IPS-NIHi7 (cell line): ENCODE data around the gene CAP2.
A peak's percentile ranks its signal among the peaks of the same experiment; 100 is the strongest.
"Not testable (repeated sequence)": the region's sequence is repeated elsewhere in the genome, so short reads cannot be mapped to it uniquely, and the experiment has no call there.

Experiments
- DNase-seq: peaks from one replicate; pipeline ENCODE4 v3.0.0; 2012; ENCODE audit warnings: mixed read lengths; ENCODE audit errors: extremely low spot score

The CAP2 gene

DNA sequence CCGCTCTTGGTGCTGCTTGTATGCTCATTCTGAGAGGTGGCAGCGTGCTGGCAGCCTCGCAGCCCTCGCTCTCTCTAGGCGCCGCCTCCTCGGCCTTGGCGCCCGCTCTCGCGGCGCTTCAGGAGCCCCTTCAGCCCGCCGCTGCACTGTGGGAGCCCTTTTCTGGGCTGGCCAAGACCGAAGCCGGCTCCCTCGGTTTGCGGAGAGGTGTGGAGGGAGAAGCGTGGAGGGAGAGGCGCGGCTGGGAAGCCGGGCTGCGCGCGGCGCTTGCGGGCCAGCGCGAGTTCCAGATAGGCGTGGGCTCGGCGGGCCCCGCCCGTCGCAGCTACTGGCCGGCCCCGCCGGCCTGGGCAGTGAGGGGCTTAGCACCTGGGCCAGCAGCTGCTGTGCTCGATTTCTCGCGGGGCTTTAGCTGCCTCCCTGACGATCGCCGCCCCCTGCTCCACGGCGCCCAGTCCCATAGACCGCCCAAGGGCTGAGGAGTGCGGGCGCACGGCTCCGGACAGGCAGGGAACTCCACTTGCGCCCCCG, 187.2 kb downstream of the CAP2 start:
- peak; percentile 47 for DNase-seq

DNA sequence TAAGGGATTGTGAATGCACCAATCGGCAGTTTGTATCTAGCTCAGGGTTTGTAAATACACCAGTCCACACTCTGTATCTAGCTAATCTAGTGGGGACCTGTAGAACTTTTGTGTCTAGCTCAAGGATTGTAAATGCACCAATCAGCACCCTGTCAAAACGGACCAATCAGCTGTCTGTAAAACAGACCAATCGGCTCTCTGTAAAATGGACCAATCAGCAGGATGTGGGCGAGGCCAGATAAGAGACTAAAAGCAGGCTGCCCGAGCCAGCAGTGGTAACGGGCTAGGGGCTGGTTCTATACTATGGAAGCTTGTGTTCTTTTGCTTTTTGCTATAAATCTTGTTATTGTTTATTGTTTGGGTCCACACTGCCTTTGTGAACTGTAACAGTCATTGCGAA, 187.9 kb downstream of the CAP2 start:
- not testable (repeated sequence) for DNase-seq

DNA sequence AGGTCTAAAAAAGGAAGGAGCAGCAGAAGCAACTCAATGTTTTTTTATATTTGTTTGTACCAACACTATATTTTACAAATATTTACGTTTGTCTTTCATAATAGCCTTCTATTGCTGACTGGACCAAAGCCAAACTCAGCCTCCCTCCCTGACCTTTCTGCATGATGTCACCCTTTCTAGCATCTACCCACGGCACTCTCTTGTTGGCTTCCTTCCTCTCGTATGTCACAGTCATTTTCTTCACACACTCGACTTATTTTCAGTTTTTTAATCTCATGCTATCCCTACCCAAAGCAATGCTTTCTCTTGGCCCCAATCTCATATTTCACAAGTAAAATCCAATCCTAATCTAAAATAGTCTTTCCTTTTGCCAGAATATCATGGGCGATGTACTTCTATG, 190.4 kb downstream of the CAP2 start:
- no peak for DNase-seq

DNA sequence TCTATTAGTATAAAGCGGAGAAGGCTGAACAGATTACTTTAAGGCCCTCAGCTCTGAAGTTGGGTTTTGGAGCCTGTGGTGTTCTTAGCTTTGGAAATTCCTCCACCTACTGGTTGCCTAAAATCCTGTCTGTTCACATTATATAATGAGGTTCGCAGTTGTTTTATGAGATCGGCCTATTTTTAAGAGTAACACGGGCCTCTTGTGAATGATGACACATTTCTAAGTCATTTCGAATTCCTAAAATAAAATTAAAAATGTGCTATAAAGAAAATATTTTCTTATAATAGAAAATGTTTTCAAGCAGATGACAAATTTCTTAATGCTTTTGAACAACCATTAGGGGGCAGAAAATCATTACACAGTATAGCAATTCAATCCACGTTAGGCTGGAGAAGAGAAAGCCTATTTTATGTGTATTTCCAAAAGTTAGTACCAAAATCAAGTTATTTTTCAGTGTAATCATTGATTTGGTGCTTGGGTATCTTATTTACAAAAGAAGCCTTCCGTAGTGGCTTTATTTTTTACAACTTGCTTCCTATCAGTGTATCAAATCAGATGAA, 190.9 kb downstream of the CAP2 start:
- DNase-seq: peak; percentile 62

DNA sequence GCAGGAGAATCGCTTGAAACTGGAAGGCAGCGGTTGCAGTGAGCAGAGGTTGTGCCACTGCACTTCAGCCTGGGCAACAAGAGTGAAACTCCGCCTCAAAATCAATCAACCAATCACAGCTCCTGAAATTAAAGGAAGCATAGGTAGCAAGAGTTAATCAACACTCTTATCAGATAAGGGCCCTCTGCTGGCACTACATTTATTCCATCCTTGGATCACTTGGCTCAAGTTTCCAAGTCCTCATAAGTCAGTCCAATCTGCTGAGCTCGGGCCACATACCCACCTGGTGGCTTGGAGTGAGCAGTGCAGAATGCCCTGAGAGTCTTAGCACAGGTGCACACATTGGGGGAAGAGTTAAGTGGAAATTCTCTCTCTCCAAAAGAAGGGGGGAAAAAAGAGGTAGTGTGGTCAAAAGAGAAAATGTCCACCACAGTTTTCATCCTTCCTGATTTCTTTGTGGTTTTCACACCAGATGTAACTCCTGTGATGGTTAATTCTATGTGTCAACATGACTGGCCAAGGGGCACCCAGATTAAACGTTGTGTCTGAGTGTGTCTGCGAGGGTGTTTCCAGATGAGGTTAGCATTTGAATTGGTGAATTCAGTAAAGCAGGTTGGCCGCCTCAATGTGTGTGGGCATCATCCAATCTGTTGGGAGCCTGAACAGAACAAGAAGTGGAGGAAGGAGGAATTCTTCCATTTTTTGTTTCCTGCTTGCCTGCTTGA, 192.5 kb downstream of the CAP2 start:
- DNase-seq: peak; percentile 30

DNA sequence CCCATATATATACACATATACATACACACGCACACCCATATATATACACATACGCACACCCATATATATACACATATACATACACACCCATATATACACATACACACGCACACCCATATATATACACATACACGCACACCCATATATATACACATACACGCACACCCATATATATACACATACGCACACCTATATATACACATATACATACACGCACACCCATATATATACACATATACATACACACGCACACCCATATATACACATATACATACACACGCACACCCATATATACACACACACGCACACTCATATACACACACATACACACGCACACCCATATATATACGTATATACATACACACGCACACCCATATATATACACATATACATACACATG, 193.2 kb downstream of the CAP2 start:
- not testable (repeated sequence) for DNase-seq

DNA sequence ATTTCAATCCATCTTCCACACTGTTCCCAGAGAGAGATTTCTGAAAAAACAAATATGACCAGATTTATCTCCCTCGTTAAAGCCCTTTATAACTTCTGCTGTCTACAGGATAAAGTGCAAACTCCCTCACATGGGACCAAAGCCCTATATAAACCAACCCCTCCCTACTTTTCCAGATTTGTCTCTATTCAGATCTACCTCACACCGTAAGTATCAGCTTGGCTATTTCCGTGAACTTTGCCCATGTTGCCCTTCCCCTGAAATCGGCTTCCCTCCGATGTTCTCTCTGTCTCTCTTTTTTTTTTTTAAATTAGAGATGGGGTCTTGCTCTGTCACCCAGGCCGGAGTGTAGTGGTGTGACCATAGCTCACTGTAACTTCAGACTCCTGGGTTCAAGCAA, 194.6 kb downstream of the CAP2 start:
- no peak for DNase-seq

DNA sequence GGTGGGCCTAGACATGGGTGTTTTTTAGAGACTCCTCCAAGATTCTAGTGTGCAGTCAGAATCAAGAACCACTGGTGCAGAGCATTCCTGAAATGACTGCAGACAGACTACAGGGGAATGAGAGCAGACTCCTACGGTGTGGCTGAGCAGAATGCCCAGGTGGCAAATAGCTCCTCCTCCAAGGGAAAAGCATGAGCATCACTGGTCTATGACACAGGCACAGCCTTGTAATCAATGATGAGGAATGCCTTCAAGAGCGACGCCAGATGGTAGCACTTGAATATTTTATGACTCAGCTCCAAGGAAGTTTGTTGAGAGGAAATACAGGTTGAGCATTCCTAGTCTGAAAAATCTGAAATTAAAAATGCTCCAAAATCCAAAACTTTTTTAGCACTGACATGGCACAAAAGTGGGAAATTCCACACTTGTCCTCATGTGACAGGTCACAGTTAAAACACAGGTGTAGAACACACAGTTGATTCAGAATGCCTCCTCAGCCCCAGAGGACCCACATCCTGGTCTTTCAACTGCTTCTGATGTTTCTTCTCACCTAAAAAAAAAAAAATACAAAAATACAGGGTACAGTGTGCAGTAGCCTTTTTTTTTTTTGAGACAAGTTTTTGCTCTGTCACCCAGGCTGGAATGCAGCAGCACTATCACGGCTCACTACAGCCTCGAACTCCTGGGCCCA, 196.2 kb downstream of the CAP2 start:
- DNase-seq: peak; percentile 20

DNA sequence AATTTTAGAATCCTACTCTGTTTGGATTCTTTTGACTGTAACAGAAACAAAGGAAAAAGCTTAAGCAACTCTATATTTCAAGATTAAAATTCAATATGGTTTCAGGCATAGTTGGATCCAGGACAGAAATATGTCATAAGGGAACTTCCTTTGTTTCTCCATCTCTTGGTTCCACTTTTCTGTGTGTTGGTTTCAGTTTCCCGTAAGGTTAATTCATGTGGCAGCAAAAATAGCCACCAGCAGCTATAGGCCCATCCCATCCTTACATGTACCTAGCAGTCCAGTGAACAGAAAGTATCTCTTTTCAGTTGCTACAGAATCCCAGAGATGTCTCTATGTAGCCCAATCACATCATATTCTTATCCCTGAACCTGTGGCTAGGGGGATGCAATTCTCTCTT, 197.9 kb downstream of the CAP2 start:
- no peak for DNase-seq

DNA sequence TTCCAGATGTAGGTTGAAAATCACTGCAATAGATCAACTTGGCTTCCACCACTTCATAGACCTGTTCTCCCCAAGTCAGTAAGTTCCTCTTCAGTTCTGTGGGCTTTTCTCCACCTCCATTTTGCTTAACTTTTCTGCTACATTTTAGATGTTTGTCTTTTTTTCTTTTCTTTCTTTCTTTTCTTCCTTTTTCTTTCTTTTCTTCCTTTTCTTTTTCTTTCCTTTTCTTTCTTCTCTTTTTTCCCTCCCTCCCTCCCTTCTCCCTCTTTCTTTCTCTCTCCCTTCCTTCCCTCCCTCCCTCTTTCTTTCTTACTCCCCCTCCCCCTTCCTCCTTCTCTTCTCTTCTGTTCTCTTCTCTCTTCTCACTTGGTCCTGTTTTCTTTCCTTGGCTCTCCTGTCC, 199.9 kb downstream of the CAP2 start:
- DNase-seq: no peak

DNA sequence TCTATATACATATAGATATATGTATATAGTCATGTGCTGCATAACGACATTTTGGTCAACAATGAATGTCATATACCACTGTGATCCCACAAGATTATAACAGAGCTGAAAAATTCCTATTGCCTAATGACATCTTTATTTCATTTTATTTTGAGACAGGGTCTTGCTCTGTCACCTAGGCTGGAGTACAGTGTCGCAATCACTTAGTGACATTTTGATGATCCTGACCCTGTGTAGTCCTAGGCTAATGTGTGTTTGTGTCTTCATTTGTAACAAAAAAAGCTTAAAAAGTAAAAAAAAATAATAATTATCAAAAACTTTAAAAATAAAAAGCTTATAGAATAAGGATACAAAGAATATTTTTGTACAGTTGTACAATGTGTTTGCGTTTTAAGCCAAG, 202.7 kb downstream of the CAP2 start:
- no peak for DNase-seq

DNA sequence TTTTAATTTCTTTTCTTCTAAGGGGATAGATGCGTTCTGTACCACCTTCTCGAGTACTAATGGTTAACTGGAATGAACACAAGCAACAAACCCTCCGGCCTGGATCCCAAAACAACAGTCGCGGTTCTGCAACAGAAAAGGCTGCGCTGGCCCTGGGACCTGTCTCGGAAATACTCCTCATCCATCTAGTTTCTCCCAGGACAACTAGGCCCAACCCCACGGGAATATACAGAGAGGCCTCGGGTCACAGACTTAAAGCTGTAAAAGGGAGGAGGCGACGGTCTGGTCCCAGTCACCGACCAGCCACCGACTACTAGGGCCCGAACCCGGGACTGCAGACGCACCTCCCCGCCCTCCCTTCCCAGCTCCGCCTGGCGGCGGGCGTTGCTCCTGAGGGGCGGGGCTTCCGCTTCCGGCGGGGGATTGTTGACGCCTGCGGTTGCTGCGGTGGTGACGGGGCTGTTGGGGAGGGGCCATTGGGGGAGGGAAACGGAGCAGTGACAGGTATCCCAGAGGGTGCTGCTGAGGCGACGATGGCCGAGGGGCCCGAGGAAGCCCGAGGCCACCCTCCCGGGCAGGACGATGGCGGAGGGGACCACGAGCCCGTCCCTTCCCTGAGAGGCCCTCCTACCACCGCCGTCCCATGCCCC, 206.6 kb downstream of the CAP2 start, which contains the start of gene FAM8A1:
Gene FAM8A1 (plus strand): TSS at position 426 of the 650 bp plus-strand sequence. CDS start 108 bp downstream, at position 534.
- peak; percentile 97 for DNase-seq

DNA sequence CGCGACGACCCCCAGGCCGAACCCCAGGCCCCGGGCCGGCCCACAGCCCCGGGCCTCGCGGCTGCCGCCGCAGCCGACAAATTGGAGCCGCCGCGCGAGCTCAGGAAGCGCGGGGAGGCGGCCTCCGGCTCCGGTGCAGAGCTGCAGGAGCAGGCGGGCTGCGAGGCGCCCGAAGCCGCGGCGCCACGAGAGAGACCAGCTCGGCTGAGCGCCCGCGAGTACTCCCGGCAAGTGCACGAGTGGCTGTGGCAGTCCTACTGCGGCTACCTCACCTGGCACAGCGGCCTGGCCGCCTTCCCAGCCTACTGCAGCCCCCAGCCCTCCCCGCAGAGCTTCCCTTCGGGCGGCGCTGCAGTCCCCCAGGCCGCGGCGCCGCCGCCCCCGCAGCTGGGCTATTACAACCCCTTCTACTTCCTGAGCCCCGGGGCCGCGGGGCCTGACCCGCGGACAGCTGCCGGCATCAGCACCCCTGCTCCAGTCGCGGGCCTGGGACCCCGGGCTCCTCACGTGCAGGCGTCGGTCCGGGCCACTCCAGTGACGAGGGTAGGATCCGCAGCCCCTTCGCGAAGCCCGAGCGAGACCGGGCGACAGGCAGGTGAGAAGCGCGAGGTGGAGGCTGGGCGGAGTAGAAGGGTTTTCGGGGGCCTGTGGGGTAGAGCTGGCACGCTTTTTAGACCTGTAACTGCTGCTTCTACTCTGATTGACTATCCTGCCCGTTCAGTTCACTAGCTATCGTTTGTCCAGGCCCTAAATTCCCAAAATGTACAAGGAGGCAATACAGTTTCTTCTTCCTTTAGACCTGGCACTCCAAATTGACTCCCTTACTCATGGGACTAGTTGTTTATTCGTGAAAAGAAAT, 207.4 kb downstream of the CAP2 start:
- DNase-seq: peak; percentile 36

DNA sequence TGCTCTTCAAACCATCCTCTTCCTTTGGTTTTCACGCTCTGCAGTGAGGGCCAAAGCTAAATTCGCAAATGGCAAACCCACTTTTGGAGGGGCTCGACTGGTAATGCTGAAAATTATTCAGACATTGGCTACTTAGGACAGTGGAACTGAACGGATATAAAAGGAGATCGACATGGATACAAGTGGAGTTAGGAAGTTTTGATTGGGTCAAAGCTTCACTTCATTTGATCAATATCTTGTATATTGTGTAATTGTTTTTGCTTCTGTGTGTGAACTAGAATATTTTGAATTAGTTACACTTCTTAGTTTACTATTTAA, 207.9 kb downstream of the CAP2 start:
- DNase-seq: no peak

DNA sequence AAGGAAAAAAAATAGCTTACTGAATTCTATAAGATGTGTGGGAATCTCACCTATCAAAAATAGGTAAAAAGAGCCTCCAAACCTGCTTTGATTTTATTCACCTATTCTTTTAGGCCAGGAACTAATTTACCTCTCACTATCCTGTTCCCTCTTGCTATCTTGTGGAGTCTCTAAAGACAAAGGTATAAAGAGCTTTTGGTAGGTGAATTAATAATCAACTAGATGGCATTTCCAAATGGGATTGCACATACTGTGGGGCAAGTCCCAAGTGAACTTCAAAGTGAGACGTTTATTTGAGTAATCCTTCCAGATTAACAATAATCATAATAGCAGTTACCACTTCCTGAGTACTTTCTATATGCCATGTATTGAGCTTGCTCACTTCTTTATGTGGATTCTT, 209.5 kb downstream of the CAP2 start:
- no peak for DNase-seq

DNA sequence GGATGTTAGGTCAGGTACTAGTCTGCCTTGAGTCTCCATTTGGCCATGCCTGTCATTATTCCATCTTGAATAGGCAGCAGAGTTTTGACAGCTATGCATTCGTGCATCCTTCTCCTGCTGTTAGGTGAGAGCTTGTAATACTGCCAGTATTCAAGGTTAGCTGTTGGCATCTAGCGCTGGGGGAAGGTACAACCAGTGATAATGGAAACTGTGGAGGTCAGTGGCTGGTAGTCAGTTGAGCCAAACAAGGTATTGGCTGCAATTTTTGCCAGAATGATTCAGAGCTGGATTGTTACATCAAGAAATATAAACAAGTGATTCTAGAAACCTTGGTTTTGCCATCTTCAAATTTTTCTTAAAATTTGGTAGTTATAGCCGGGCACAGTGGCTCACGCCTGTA, 213.2 kb downstream of the CAP2 start:
- no peak for DNase-seq
